Upper lobe of left lung (tissue), 6 donors: ENCODE data around the gene ZNF185. TPM values are rescaled to one million over a fixed set of nuclear protein-coding genes. Genes with fewer than 3 reads are reported as not detected.

Experiments
- ATAC-seq, 2 donors: fragments of 200-7000 bp; cut with Tn5 transposase; one replicate each; pipeline ENCODE4 v1.9.1; 2022; ENCODE audit warnings: mild to moderate bottlenecking in 2 of 2, moderate library complexity in 2 of 2; ENCODE audit not compliant: low FRiP score in 2 of 2
- DNase-seq, 2 donors: peaks; one replicate each; pipeline ENCODE4 v3.0.0-alpha.2; 2019 to 2020
- H3K27ac ChIP-seq, 4 donors: fragments of 200-600 bp; sonication (generic); one replicate each; pipeline ENCODE4 v1.5.1; 2016 to 2019
- H3K27me3 ChIP-seq, 4 donors: fragments of 200-600 bp; sonication (generic); one replicate each; pipeline ENCODE4 v1.5.1; 2017 to 2019
- H3K36me3 ChIP-seq, 4 donors: fragments of 200-600 bp; sonication (generic); one replicate each; pipeline ENCODE4 v1.5.1; 2016 to 2019
- H3K4me1 ChIP-seq, 4 donors: fragments of 200-600 bp; sonication (generic); one replicate each; pipeline ENCODE4 v1.5.1; 2018 to 2019
- H3K4me3 ChIP-seq, 4 donors: fragments of 200-600 bp; sonication (generic); one replicate each; pipeline ENCODE4 v1.5.1; 2017 to 2019; ENCODE audit warnings: mild to moderate bottlenecking in 2 of 4, moderate library complexity in 1 of 4
- H3K9me3 ChIP-seq, 4 donors: fragments of 200-600 bp; sonication (generic); one replicate each; pipeline ENCODE4 v1.5.1; 2018 to 2019
- EP300 ChIP-seq, 4 donors: sonication (generic); formaldehyde crosslinking; IDR thresholded peaks; one replicate each; pipeline ENCODE4 v1.5.1; 2017; ENCODE audit warnings: antibody characterized with exemption in 4 of 4, control low read depth in 2 of 4
- POLR2A ChIP-seq, 4 donors: fragments of 450-650 bp; IDR thresholded peaks; one replicate each; pipeline ENCODE4 v1.5.1; 2016 to 2017; ENCODE audit warnings: antibody characterized with exemption in 4 of 4, mild to moderate bottlenecking in 2 of 4
- POLR2AphosphoS5 ChIP-seq, 2 donors: sonication (generic); formaldehyde crosslinking; IDR thresholded peaks; one replicate each; pipeline ENCODE4 v1.5.1; 2017; ENCODE audit warnings: antibody characterized with exemption in 2 of 2
- WGBS, 2 donors: methylation state at CpG; one replicate each; pipeline ENCODE4 v1.1.5; 2017 to 2018; 5-methylcytosine and 5-hydroxymethylcytosine counted together
- total RNA-seq, 6 donors: library from RNA; depleted of rRNA in 4 of 6; stranded (reverse); fragments of >200 nt in 4 of 6; gene quantifications; one replicate each; pipeline versions ENCODE4 v1.1.0 to v1.2.1, GENCODE V29; 2016 to 2021
- TF ChIP-seq, protein P1 (sequence below), 6 experiments: fragments of 450-650 bp in 4 of 6; fragments of 200-600 bp in 2 of 6; sonication (generic) in 2 of 6; IDR thresholded peaks; one replicate each; pipeline ENCODE4 v1.5.1; 2016 to 2019; ENCODE audit warnings: antibody characterized with exemption in 6 of 6
- donor health status: DM: no; HTN: no; CAD: no; lungs with moderate emphysema.
- donor health status: DM: no; HTN: yes; CAD: no; lungs with severe emphysema.

ZNF185 gene
- total RNA-seq, 6 donors from 2014 or later, result 13.6 to 26.4 (median 19.9) TPM

DNA sequence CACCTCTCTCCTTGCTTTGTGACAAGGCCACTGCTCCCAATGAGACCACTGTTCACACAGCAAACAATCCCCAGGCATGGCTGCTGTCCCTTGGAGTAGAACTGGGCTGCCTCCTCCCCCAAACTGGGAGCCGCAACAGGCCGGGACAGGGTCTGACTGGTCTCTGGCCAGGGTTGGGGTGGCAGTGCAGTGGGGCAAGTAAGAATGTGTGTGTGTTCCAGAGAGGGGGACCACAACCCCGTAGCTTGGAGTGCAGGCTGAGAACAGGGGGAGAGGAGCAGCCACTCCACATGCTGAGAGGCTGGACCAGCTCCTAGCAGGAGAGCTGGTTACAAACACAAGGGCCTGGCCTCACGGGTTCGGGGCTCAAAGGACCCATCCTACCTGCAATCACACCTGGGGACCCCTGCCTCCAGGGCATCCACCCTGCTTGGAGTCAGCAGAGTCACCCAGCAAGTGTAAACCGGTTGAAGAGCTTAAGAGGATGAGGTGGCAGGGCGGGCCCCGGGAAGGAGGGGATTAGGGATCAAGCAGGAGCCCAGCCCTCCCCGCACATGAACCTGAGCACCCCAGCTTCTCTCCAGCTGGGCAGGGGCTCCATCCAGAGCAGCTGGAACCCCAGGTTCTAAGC lies 3.8 kb upstream of the ZNF185 start:
- Histone ChIP-seq H3K4me3 (no peak overlapping the region), H3K9me3 (no peaks in the 10 kb centered on the region), H3K36me3 (no peaks in the 10 kb centered on the region), H3K27me3 (no peaks in the 10 kb centered on the region), H3K27ac (no peak overlapping the region), H3K4me1 (peaks cover 0 to 14% (median 0%) of the 10 kb centered on the region in 4 donors)
- ATAC-seq (no peak), DNase-seq (no peak)
- TF ChIP-seq EP300 (IDR thresholded peaks at IDR 0.05) (no peak), POLR2AphosphoS5 (IDR thresholded peaks at IDR 0.05) (no peak), POLR2A (IDR thresholded peaks at IDR 0.05) (no peak)
- TF ChIP-seq, protein P1, sequence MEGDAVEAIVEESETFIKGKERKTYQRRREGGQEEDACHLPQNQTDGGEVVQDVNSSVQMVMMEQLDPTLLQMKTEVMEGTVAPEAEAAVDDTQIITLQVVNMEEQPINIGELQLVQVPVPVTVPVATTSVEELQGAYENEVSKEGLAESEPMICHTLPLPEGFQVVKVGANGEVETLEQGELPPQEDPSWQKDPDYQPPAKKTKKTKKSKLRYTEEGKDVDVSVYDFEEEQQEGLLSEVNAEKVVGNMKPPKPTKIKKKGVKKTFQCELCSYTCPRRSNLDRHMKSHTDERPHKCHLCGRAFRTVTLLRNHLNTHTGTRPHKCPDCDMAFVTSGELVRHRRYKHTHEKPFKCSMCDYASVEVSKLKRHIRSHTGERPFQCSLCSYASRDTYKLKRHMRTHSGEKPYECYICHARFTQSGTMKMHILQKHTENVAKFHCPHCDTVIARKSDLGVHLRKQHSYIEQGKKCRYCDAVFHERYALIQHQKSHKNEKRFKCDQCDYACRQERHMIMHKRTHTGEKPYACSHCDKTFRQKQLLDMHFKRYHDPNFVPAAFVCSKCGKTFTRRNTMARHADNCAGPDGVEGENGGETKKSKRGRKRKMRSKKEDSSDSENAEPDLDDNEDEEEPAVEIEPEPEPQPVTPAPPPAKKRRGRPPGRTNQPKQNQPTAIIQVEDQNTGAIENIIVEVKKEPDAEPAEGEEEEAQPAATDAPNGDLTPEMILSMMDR (IDR thresholded peaks at IDR 0.05), result no peak
- WGBS, 2 donors, result 79 to 87% methylated on average over 5 to 9 of the region's 9 CpGs

DNA sequence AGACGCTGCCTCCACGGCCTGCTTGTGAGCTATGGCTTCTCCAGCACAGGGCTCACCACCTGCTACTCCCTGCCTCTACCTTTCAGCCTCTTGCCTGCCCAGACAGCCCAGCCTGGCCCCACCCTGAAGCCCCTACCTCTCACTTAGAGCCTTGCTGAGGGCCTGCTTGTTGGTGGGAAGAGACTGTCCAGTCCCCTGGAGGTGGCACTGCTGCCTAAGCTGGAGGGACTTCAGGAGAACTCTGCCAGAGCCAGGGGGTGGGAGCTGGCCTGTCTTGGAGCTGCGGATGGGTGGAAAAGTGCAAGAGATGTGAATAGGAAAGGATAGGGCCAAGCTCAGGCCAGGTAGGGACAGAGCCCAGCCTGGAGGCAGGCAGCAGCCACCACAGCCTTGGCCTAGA lies 2.7 kb upstream of the ZNF185 start:
- Histone ChIP-seq H3K27ac (no peak overlapping the region), H3K4me1 (peaks cover 0 to 14% (median 0%) of the 10 kb centered on the region in 4 donors), H3K27me3 (no peaks in the 10 kb centered on the region), H3K4me3 (no peak overlapping the region), H3K9me3 (no peaks in the 10 kb centered on the region), H3K36me3 (no peaks in the 10 kb centered on the region)
- TF ChIP-seq, protein P1 (IDR thresholded peaks at IDR 0.05), result no peak
- TF ChIP-seq POLR2AphosphoS5 (IDR thresholded peaks at IDR 0.05) (no peak), EP300 (IDR thresholded peaks at IDR 0.05) (no peak), POLR2A (IDR thresholded peaks at IDR 0.05) (no peak)
- DNase-seq (no peak), ATAC-seq (no peak)
- 75 to 93% methylated on average over 2 to 3 of the region's 3 CpGs for WGBS, 2 donors

DNA sequence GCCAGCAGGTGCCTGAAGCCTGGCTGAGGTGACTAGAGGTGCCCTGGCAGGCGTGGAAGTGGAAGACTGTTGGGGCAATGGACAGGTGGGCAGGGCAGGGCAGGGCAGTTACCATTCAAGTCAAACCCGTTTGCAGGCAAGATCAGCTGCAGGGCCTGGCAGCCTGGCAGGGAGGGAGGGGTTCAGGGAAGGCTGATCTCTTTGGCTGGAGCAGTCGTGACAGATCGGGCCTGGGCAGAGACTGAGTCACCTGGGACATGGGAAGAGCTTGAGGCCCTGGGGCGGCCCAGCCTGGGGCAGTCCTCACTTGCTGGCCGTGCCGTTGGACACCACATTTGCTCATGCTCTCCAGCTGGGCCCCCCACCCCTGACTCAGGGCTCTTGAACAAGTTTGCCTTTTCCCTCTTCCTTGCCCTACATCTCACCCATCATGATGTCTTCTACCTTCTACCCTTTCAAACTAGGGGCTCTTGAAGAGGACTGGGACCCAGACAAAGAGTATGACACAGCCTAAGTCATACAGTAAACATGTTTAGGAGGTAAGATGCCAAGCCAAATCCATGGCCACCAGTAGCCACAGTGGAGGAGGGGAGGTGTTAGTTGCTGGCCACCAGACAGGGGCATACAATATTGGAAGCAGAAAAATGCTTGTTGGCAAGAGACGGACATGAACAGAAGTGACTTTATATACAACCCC lies 2.0 kb upstream of the ZNF185 start:
- Histone ChIP-seq H3K27me3 (no peaks in the 10 kb centered on the region), H3K36me3 (no peaks in the 10 kb centered on the region), H3K9me3 (no peaks in the 10 kb centered on the region), H3K4me3 (no peak overlapping the region), H3K27ac (no peak overlapping the region), H3K4me1 (peaks cover 0 to 14% (median 0%) of the 10 kb centered on the region in 4 donors)
- DNase-seq (peak in 1 of 2 donors; percentile 50), ATAC-seq (peak in 1 of 2 donors; percentile 31)
- TF ChIP-seq POLR2A (IDR thresholded peaks at IDR 0.05) (no peak), POLR2AphosphoS5 (IDR thresholded peaks at IDR 0.05) (no peak), EP300 (IDR thresholded peaks at IDR 0.05) (no peak)
- TF ChIP-seq, protein P1 (IDR thresholded peaks at IDR 0.05), result no peak
- WGBS, 2 donors, result 78 to 86% methylated on average over 5 to 8 of the region's 8 CpGs

DNA sequence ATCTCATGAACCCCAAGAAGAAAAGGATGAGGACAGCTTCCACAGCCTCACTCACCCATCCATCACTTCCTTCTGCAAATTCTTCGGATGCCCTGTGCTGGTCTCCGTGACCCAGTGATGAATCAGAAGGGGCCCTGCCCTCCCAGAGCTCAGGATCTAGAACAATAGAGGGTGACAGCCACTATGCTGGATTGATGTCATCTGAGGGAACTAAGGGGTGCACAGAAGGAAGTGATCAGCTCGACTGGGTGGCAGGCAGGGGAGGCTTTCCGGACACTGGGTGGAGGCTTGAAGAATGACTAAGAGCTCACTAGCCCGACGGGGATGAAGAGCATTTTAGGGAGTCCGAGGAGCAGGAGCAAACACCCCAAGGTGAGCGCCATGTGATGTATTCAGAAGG lies 1.4 kb upstream of the ZNF185 start:
- no peaks in the 10 kb centered on the region for H3K9me3 ChIP-seq
- peaks cover 0 to 14% (median 0%) of the 10 kb centered on the region in 4 donors for H3K4me1 ChIP-seq
- H3K36me3 ChIP-seq, result no peaks in the 10 kb centered on the region
- DNase-seq (no peak), ATAC-seq (no peak)
- WGBS, 2 donors, result 64 to 79% methylated on average over 6 to 8 of the region's 8 CpGs
- H3K4me3 ChIP-seq, result no peak overlapping the region
- no peak overlapping the region for H3K27ac ChIP-seq
- TF ChIP-seq POLR2AphosphoS5 (IDR thresholded peaks at IDR 0.05) (no peak), POLR2A (IDR thresholded peaks at IDR 0.05) (no peak)
- TF ChIP-seq, protein P1 (IDR thresholded peaks at IDR 0.05), result no peak
- no peaks in the 10 kb centered on the region for H3K27me3 ChIP-seq
